WTC11 (cell line): Measurements from ENCODE around the gene ADARB2. TPM values are rescaled to one million over a fixed set of nuclear protein-coding genes. Genes with fewer than 3 reads are reported as not detected.

ENCODE experiments used
- ATAC-seq: fragments of 200-7000 bp; cut with Tn5 transposase; 2 replicates; pipeline ENCODE4 v1.10.0; 2021; ENCODE audit warnings: mild to moderate bottlenecking, moderate library complexity
- CTCF ChIA-PET: fragments of 300-600 bp; sonication (Branson Sonifier 250); formaldehyde crosslinking; loops from one replicate; lab custom pipeline; 2021; ENCODE audit warnings: antibody characterized with exemption; lab: Charles Lee
- POLR2A ChIA-PET: fragments of 350-600 bp; sonication (Branson Sonifier 250); formaldehyde crosslinking; loops from one replicate; lab custom pipeline; 2021; ENCODE audit warnings: antibody characterized with exemption; lab: Charles Lee
- DNase-seq: peaks from one replicate; pipeline ENCODE4 v3.0.0; 2021; ENCODE audit warnings: low spot score
- H3K27ac Mint-ChIP-seq: 2 replicates; pipeline ENCODE4 v1.8.0; 2021; ENCODE audit warnings: mixed read lengths
- H3K27me3 Mint-ChIP-seq: 2 replicates; pipeline ENCODE4 v1.8.0; 2021; ENCODE audit warnings: low read depth, mild to moderate bottlenecking, moderate library complexity, mixed read lengths
- H3K36me3 Mint-ChIP-seq: 2 replicates; pipeline ENCODE4 v1.8.0; 2021; ENCODE audit warnings: mixed read lengths
- H3K4me1 Mint-ChIP-seq: 2 replicates; pipeline ENCODE4 v1.8.0; 2022; ENCODE audit warnings: mixed read lengths
- H3K4me3 Mint-ChIP-seq: 2 replicates; pipeline ENCODE4 v1.8.0; 2021; ENCODE audit warnings: mild to moderate bottlenecking, moderate library complexity, mixed read lengths
- H3K9me3 Mint-ChIP-seq: 2 replicates; pipeline ENCODE4 v1.8.0; 2021; ENCODE audit warnings: mixed read lengths
- AFF4 ChIP-seq: sonication (generic); formaldehyde crosslinking; IDR thresholded peaks from 2 replicates; pipeline ENCODE4 v1.8.1; 2023; ENCODE audit warnings: mild to moderate bottlenecking, missing genetic modification reagents, borderline replicate concordance
- ELF4 ChIP-seq: sonication (generic); formaldehyde crosslinking; IDR thresholded peaks from 2 replicates; pipeline ENCODE4 v1.8.1; 2022; ENCODE audit warnings: low read depth, mild to moderate bottlenecking, moderate library complexity, missing genetic modification reagents
- FOXK1 ChIP-seq: sonication (generic); formaldehyde crosslinking; IDR thresholded peaks from 2 replicates; pipeline ENCODE4 v1.8.0; 2022; ENCODE audit warnings: mild to moderate bottlenecking, moderate library complexity, missing genetic modification reagents
- FOXP4 ChIP-seq: sonication (generic); formaldehyde crosslinking; IDR thresholded peaks from 2 replicates; pipeline ENCODE4 v1.8.0; 2022; ENCODE audit warnings: mild to moderate bottlenecking, missing genetic modification reagents
- NFATC4 ChIP-seq: fragments of 250-450 bp; sonication (Bioruptor Pico); IDR thresholded peaks from 2 replicates; pipeline ENCODE4 v1.9.0; 2021; ENCODE audit warnings: mild to moderate bottlenecking
- OVOL2 ChIP-seq: fragments of 250-450 bp; sonication (Bioruptor Pico); IDR thresholded peaks from 2 replicates; pipeline ENCODE4 v1.9.0; 2021; ENCODE audit warnings: mild to moderate bottlenecking, borderline replicate concordance
- SP1 ChIP-seq: sonication (generic); formaldehyde crosslinking; conservative IDR thresholded peaks from 2 replicates; pipeline ENCODE4 v1.8.1; 2022; ENCODE audit warnings: missing genetic modification reagents
- ZNF138 ChIP-seq: sonication (generic); formaldehyde crosslinking; conservative IDR thresholded peaks from 2 replicates; pipeline ENCODE4 v1.8.1; 2022; ENCODE audit warnings: mild to moderate bottlenecking, moderate library complexity, missing genetic modification reagents
- ZNF532 ChIP-seq: fragments of 250-450 bp; sonication (Bioruptor Pico); IDR thresholded peaks from 2 replicates; pipeline ENCODE4 v1.9.0; 2021; ENCODE audit warnings: mild to moderate bottlenecking, borderline replicate concordance
- ZNF671 ChIP-seq: fragments of 250-450 bp; sonication (Bioruptor Pico); IDR thresholded peaks from 2 replicates; pipeline ENCODE4 v1.8.0; 2021; ENCODE audit warnings: mild to moderate bottlenecking
- total RNA-seq: library from RNA; stranded (reverse); gene quantifications from 3 replicates; pipeline ENCODE4 v1.2.3, GENCODE V29; 2021

ADARB2 gene
- total RNA-seq, 1 experiment from 2014 or later, result 3.7 TPM

GRCh38 chr10:1552881-1553670 is 184.2 kb downstream of the ADARB2 start:
- no peak for TF ChIP-seq FOXK1 (CRISPR knock-in tag)
- TF ChIP-seq ELF4 (CRISPR knock-in tag), result no peak
- TF ChIP-seq SP1 (CRISPR knock-in tag), result no peak
- TF ChIP-seq ZNF532 (CRISPR knock-in tag), result no peak
- TF ChIP-seq FOXP4 (CRISPR knock-in tag), result no peak
- no peak for TF ChIP-seq OVOL2 (CRISPR knock-in tag)
- no peak for TF ChIP-seq NFATC4 (CRISPR knock-in tag)
- TF ChIP-seq ZNF138, result no peak
- DNase-seq (no peak), ATAC-seq (no peak)
- Mint-ChIP-seq H3K27ac (no peak overlapping the region), H3K36me3 (peaks cover 8% of the 10 kb centered on the region), H3K27me3 (peaks cover 5% of the 10 kb centered on the region; the same call in 1 of the 2 replicates), H3K4me1 (peaks cover 10% of the 10 kb centered on the region; the same call in 1 of the 2 replicates), H3K9me3 (peaks cover 9% of the 10 kb centered on the region), H3K4me3 (no peak overlapping the region)
- ChIA-PET POLR2A (no interaction called here), CTCF (no interaction called here)

GRCh38 chr10:1552406-1552805 is 184.9 kb downstream of the ADARB2 start:
- ATAC-seq, result no peak
- TF ChIP-seq ZNF671 (CRISPR knock-in tag) (no peak), AFF4 (no peak)
- CTCF ChIA-PET, result no interaction called here

More at GRCh38 chr10:1552406-1552805, 184.9 kb downstream of the ADARB2 start:
- peaks cover 5% of the 10 kb centered on the region; the same call in 1 of the 2 replicates for H3K27me3 Mint-ChIP-seq
- H3K4me3 Mint-ChIP-seq, result no peak overlapping the region
- no peak for DNase-seq
- 0 out of 2 replicates have a peak overlapping the region, but pooled peaks have one; percentile 21 for H3K27ac Mint-ChIP-seq
- peaks cover 10% of the 10 kb centered on the region for H3K36me3 Mint-ChIP-seq
- peaks cover 10% of the 10 kb centered on the region; the same call in 1 of the 2 replicates for H3K4me1 Mint-ChIP-seq
- POLR2A ChIA-PET, result no interaction called here
- peaks cover 10% of the 10 kb centered on the region for H3K9me3 Mint-ChIP-seq
